ENCODE data around the gene C1S.

DNA sequence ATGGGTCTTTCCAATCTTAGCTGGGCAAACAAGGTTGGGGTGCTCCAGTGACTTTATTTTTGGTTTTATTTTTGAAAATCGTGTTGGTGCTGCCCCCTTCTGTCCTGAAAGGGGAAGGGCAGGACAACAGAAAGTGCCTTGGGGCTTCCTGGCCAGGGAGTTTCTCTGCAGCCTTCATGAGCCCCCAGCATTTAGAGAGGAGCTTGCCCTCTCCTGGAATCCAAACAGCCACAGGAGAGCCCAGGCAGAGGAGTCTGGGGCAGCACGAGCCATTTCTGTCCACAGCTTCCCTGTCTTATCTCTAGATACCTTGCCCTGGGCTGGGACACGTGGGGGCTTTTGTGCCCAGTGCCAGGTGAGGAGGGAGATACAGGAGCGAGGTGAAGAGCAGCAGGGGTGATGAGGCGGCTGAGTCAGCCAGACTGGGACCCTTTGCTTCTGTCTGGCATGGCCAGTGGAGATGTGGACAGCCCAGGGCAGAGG, 52.9 kb downstream of the C1S start:
- no peak for TF ChIP-seq POLR2A (IDR thresholded peaks at IDR 0.05)
- TF ChIP-seq CTCF (IDR thresholded peaks at IDR 0.05 in 8 of 11, conservative IDR thresholded peaks at IDR 0.05 in 3 of 11), result peak; percentile 66 to 97 (median 93)
- TF ChIP-seq POLR2AphosphoS5 (IDR thresholded peaks at IDR 0.05), result peak in 1 of 3 donors; percentile 32

Measured in spleen (tissue), 7 donors.